HepG2 (cell line): Measurements from ENCODE around the gene RCHY1. TPM values are rescaled to one million over a fixed set of nuclear protein-coding genes. Genes with fewer than 3 reads are reported as not detected.

Experiments used
- ARHGAP35 ChIP-seq: sonication (generic); formaldehyde crosslinking; IDR thresholded peaks from 2 replicates; pipeline ENCODE4 v1.9.0; 2022; ENCODE audit warnings: mild to moderate bottlenecking, inconsistent platforms, moderate library complexity, missing genetic modification reagents, borderline replicate concordance
- HMGXB3 ChIP-seq: sonication (generic); formaldehyde crosslinking; IDR thresholded peaks from 2 replicates; pipeline ENCODE4 v1.4.0; 2020; ENCODE audit warnings: missing genetic modification reagents, borderline replicate concordance
- MIER2 ChIP-seq: IDR thresholded peaks from 2 replicates; pipeline ENCODE4 v1.6.1; 2016; ENCODE audit warnings: missing biosample characterization, missing genetic modification reagents
- NFIB ChIP-seq: sonication (generic); formaldehyde crosslinking; IDR thresholded peaks from 2 replicates; pipeline ENCODE4 v1.9.0; 2021; ENCODE audit warnings: missing genetic modification reagents, mild to moderate bottlenecking, borderline replicate concordance
- PITX1 ChIP-seq: sonication (generic); formaldehyde crosslinking; IDR thresholded peaks from 2 replicates; pipeline ENCODE4 v1.5.1; 2020; ENCODE audit warnings: mild to moderate bottlenecking, missing genetic modification reagents
- ZC3H13 ChIP-seq: sonication (generic); formaldehyde crosslinking; IDR thresholded peaks from 2 replicates; pipeline ENCODE4 v1.8.1; 2023; ENCODE audit warnings: mild to moderate bottlenecking, missing genetic modification reagents, moderate library complexity
- ZFP82 ChIP-seq: sonication (generic); formaldehyde crosslinking; IDR thresholded peaks from 2 replicates; pipeline ENCODE4 v1.5.1; 2020; ENCODE audit warnings: mild to moderate bottlenecking, missing genetic modification reagents, borderline replicate concordance
- ZMYM3 ChIP-seq: sonication (generic); formaldehyde crosslinking; IDR thresholded peaks from 2 replicates; pipeline ENCODE4 v1.5.1; 2020; ENCODE audit warnings: mild to moderate bottlenecking, missing genetic modification reagents
- ZNF441 ChIP-seq: sonication (generic); formaldehyde crosslinking; IDR thresholded peaks from 2 replicates; pipeline ENCODE4 v1.7.0; 2021; ENCODE audit warnings: missing genetic modification reagents, borderline replicate concordance
- ZNF777 ChIP-seq: sonication (generic); formaldehyde crosslinking; IDR thresholded peaks from 2 replicates; pipeline ENCODE4 v1.4.0; 2020; ENCODE audit warnings: missing genetic modification reagents
- polyA plus RNA-seq, 8 experiments: library from polyadenylated mRNA; depleted of rRNA in 3 of 8; stranded (reverse) in 7 of 8; unstranded in 1 of 8; fragments of >200 nt; fragmentation: Illumina TruSeq in 4 of 8; extraction: Trizol in 4 of 8; gene quantifications; 2 replicates each; pipeline versions ENCODE4 v1.2.1 to v1.2.3, GENCODE V29; 2011 to 2016; ENCODE audit warnings: low read depth in 4 of 8, missing spikeins in 1 of 8, mixed read lengths in 1 of 8; ENCODE audit not compliant: insufficient read depth in 1 of 8
- total RNA-seq, 5 experiments: library from RNA; depleted of rRNA; stranded (reverse); fragments of >200 nt; fragmentation: Illumina TruSeq; extraction: Trizol; gene quantifications; 2 replicates each; pipeline ENCODE4 v1.2.3, GENCODE V29; 2016; ENCODE audit warnings: low read depth in 1 of 5
- TF ChIP-seq, protein P1 (sequence below), 2 experiments: fragments of 450-650 bp in 1 of 2; sonication (generic) in 1 of 2; formaldehyde crosslinking in 1 of 2; IDR thresholded peaks; 2 replicates each; pipeline versions ENCODE4 v1.6.1 to v1.8.0; 2016 to 2022; ENCODE audit warnings: antibody characterized with exemption in 1 of 2, mild to moderate bottlenecking in 1 of 2, missing genetic modification reagents in 1 of 2
- TF ChIP-seq, protein P2 (sequence below): sonication (generic); formaldehyde crosslinking; IDR thresholded peaks from 2 replicates; pipeline ENCODE4 v1.8.1; 2023; ENCODE audit warnings: missing genetic modification reagents, mild to moderate bottlenecking, borderline replicate concordance

Gene RCHY1
- total and polyA plus RNA-seq, 2 of the 13 experiments (the other 11 are each of a cell fraction or from before 2014, with no cell fraction given): 19.9 to 30.5 TPM

GRCh38 chr4:75514131-75514948 is at the start of gene RCHY1, which contains the start of gene THAP6 (continued):
- TF ChIP-seq ZC3H13 (CRISPR knock-in tag) (no peak), NFIB (CRISPR knock-in tag) (no peak), ZNF441 (CRISPR knock-in tag) (peak; percentile 74; the same call in 1 of the 2 replicates), ZFP82 (no peak), PITX1 (CRISPR knock-in tag) (peak; percentile 68), ARHGAP35 (CRISPR knock-in tag) (peak; percentile 90), MIER2 (CRISPR knock-in tag) (no peak; the same call in 1 of the 2 replicates), ZNF777 (CRISPR knock-in tag) (no peak), ZMYM3 (CRISPR knock-in tag) (no peak), HMGXB3 (CRISPR knock-in tag) (peak; percentile 56; the same call in 1 of the 2 replicates)
- TF ChIP-seq, protein P1, sequence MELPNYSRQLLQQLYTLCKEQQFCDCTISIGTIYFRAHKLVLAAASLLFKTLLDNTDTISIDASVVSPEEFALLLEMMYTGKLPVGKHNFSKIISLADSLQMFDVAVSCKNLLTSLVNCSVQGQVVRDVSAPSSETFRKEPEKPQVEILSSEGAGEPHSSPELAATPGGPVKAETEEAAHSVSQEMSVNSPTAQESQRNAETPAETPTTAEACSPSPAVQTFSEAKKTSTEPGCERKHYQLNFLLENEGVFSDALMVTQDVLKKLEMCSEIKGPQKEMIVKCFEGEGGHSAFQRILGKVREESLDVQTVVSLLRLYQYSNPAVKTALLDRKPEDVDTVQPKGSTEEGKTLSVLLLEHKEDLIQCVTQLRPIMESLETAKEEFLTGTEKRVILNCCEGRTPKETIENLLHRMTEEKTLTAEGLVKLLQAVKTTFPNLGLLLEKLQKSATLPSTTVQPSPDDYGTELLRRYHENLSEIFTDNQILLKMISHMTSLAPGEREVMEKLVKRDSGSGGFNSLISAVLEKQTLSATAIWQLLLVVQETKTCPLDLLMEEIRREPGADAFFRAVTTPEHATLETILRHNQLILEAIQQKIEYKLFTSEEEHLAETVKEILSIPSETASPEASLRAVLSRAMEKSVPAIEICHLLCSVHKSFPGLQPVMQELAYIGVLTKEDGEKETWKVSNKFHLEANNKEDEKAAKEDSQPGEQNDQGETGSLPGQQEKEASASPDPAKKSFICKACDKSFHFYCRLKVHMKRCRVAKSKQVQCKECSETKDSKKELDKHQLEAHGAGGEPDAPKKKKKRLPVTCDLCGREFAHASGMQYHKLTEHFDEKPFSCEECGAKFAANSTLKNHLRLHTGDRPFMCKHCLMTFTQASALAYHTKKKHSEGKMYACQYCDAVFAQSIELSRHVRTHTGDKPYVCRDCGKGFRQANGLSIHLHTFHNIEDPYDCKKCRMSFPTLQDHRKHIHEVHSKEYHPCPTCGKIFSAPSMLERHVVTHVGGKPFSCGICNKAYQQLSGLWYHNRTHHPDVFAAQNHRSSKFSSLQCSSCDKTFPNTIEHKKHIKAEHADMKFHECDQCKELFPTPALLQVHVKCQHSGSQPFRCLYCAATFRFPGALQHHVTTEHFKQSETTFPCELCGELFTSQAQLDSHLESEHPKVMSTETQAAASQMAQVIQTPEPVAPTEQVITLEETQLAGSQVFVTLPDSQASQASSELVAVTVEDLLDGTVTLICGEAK (IDR thresholded peaks at IDR 0.05): peak; percentile 71
- TF ChIP-seq, protein P1 (CRISPR knock-in tag; IDR thresholded peaks at IDR 0.05): peak; percentile 69; the same call in 1 of the 2 replicates
- TF ChIP-seq, protein P2, sequence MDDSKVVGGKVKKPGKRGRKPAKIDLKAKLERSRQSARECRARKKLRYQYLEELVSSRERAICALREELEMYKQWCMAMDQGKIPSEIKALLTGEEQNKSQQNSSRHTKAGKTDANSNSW (CRISPR knock-in tag): no peak
